GM12878 (cell line): ENCODE results near the gene HEXIM1. TPM values are rescaled to one million over a fixed set of nuclear protein-coding genes. Genes with fewer than 3 reads are reported as not detected.

Experiments used
- CEBPZ ChIP-seq: fragments of 150-350 bp; IDR thresholded peaks from 2 replicates; pipeline ENCODE4 v1.6.1; 2016; ENCODE audit warnings: low read depth, low read length
- CUX1 ChIP-seq: IDR thresholded peaks from 2 replicates; pipeline ENCODE4 v1.6.1; 2012; ENCODE audit warnings: improper control_type of control experiment, low read depth, low read length; ENCODE audit not compliant: insufficient replicate concordance
- KDM1A ChIP-seq: fragments of 200-600 bp; sonication (generic); IDR thresholded peaks from 2 replicates; pipeline ENCODE4 v1.6.1; 2016; ENCODE audit warnings: borderline replicate concordance
- KLF5 ChIP-seq: fragments of 450-650 bp; IDR thresholded peaks from 2 replicates; pipeline ENCODE4 v1.6.1; 2014; ENCODE audit warnings: mild to moderate bottlenecking; ENCODE audit not compliant: partially characterized antibody
- MTA3 ChIP-seq: IDR thresholded peaks from 2 replicates; pipeline ENCODE4 v1.6.1; 2012; ENCODE audit warnings: low read length, inconsistent platforms, borderline replicate concordance
- RB1 ChIP-seq: fragments of 450-650 bp; formaldehyde crosslinking; IDR thresholded peaks from 2 replicates; pipeline ENCODE4 v1.6.1; 2017; ENCODE audit warnings: mild to moderate bottlenecking, borderline replicate concordance
- SKIL ChIP-seq: fragments of 450-650 bp; IDR thresholded peaks from 2 replicates; pipeline ENCODE4 v1.6.1; 2017; ENCODE audit warnings: mild to moderate bottlenecking, low read depth, inconsistent platforms; ENCODE audit not compliant: poor library complexity, severe bottlenecking
- SP1 ChIP-seq: IDR thresholded peaks from one replicate; pipeline ENCODE4 v1.6.1; 2011; ENCODE audit warnings: low read depth, low read length
- polyA plus RNA-seq, 11 experiments: library from polyadenylated mRNA; depleted of rRNA in 4 of 11; unstranded in 6 of 11; stranded (reverse) in 5 of 11; fragments of >200 nt; fragmentation: Nextera tagmentation in 4 of 11; fragmentation: Illumina TruSeq in 1 of 11; extraction: Ambion mirVana in 4 of 11; extraction: Trizol in 1 of 11; gene quantifications; 1 replicate in 1 of 11; 2 replicates in 10 of 11; pipeline versions ENCODE4 v1.2.1 to v1.2.3, GENCODE V29; 2011 to 2016; ENCODE audit warnings: inconsistent platforms in 2 of 11, missing spikeins in 2 of 11, low read depth in 1 of 11
- total RNA-seq, 4 experiments: library from RNA; depleted of rRNA in 3 of 4; stranded (reverse); fragments of >200 nt in 3 of 4; fragmentation: Illumina TruSeq in 1 of 4; extraction: Trizol in 1 of 4; gene quantifications; 2 replicates each; pipeline versions ENCODE4 v1.2.1 to v1.2.3, GENCODE V29; 2013 to 2021

HEXIM1 gene
- total and polyA plus RNA-seq, 10 of the 15 experiments (the other 5 are each of a cell fraction or from before 2014, with no cell fraction given), result 1.9 to 24.1 (median 9.0) TPM

GRCh38 chr17:45148183-45149036, at the start of gene HEXIM1 (continued):
- TF ChIP-seq SKIL (no peak), CUX1 (no peak), MTA3 (peak; percentile 96; the same call in 1 of the 2 replicates), SP1 (peak; percentile 48), KDM1A (no peak), KLF5 (peak; percentile 57), RB1 (0 out of 2 replicates have a peak, but pooled peaks have one; percentile 39), CEBPZ (peak; percentile 51; the same call in 1 of the 2 replicates)
